Measurements from ENCODE around the gene CBARP.

GRCh38 chr19:1211494-1212234, 26.1 kb downstream of the CBARP start:
- TF ChIP-seq ZFX (IDR thresholded peaks at IDR 0.05; ENCODE audit: borderline replicate concordance), result no peak
- TF ChIP-seq, protein P1, sequence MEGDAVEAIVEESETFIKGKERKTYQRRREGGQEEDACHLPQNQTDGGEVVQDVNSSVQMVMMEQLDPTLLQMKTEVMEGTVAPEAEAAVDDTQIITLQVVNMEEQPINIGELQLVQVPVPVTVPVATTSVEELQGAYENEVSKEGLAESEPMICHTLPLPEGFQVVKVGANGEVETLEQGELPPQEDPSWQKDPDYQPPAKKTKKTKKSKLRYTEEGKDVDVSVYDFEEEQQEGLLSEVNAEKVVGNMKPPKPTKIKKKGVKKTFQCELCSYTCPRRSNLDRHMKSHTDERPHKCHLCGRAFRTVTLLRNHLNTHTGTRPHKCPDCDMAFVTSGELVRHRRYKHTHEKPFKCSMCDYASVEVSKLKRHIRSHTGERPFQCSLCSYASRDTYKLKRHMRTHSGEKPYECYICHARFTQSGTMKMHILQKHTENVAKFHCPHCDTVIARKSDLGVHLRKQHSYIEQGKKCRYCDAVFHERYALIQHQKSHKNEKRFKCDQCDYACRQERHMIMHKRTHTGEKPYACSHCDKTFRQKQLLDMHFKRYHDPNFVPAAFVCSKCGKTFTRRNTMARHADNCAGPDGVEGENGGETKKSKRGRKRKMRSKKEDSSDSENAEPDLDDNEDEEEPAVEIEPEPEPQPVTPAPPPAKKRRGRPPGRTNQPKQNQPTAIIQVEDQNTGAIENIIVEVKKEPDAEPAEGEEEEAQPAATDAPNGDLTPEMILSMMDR (IDR thresholded peaks at IDR 0.05), result no peak
